HEK293 (cell line): ENCODE measurements around the gene TMIGD2.

Experiments
- CTCF ChIA-PET: fragments of 350-600 bp; formaldehyde crosslinking; extraction: SDS; loops from one replicate; lab custom pipeline; 2021; ENCODE audit warnings: antibody characterized with exemption; lab: Yijun Ruan, JAX
- POLR2A ChIA-PET: fragments of 300-600 bp; formaldehyde crosslinking; extraction: SDS; loops from one replicate; lab custom pipeline; 2020; ENCODE audit warnings: antibody characterized with exemption, inconsistent platforms; lab: Yijun Ruan, JAX
- H3K27ac ChIP-seq: fragments of 200-500 bp; sonication (Bioruptor generic); 2 replicates; pipeline ENCODE4 v1.5.1; 2014; ENCODE audit warnings: low read depth, low read length, control low read depth, inconsistent platforms; ENCODE audit errors: extremely low read depth
- H3K36me3 ChIP-seq, 2 experiments: fragments of 200-500 bp in 1 of 2; sonication (Bioruptor generic) in 1 of 2; 1 replicate in 1 of 2; 2 replicates in 1 of 2; pipeline ENCODE4 v1.5.1; 2014 to 2017; ENCODE audit warnings: inconsistent platforms in 2 of 2, low read length in 2 of 2; ENCODE audit not compliant: control insufficient read depth in 2 of 2, insufficient read depth in 1 of 2
- H3K4me1 ChIP-seq: fragments of 200-500 bp; sonication (Bioruptor generic); 2 replicates; pipeline ENCODE4 v1.5.1; 2014; ENCODE audit warnings: mild to moderate bottlenecking, low read length, inconsistent platforms; ENCODE audit not compliant: control insufficient read depth, insufficient read depth
- H3K4me3 ChIP-seq: 2 replicates; pipeline ENCODE4 v1.5.1; 2011; ENCODE audit warnings: low read depth, mild to moderate bottlenecking, control low read depth, low read length, moderate library complexity
- H3K9me3 ChIP-seq: fragments of 200-500 bp; sonication (Bioruptor generic); 2 replicates; pipeline ENCODE4 v1.5.1; 2014; ENCODE audit warnings: low read depth, low read length, inconsistent platforms; ENCODE audit not compliant: control insufficient read depth, insufficient read depth
- REPIN1 ChIP-seq: fragments of 450-650 bp; formaldehyde crosslinking; IDR thresholded peaks from 2 replicates; pipeline ENCODE4 v1.5.1; 2017; ENCODE audit warnings: missing biosample characterization, missing genetic modification characterization, low read depth
- ZFP37 ChIP-seq: fragments of 450-650 bp; formaldehyde crosslinking; IDR thresholded peaks from 2 replicates; pipeline ENCODE4 v1.5.1; 2016; ENCODE audit warnings: missing biosample characterization, missing genetic modification characterization
- ZNF155 ChIP-seq: fragments of 450-650 bp; formaldehyde crosslinking; IDR thresholded peaks from 2 replicates; pipeline ENCODE4 v1.5.1; 2016; ENCODE audit warnings: missing biosample characterization, missing genetic modification characterization
- ZNF211 ChIP-seq: fragments of 450-650 bp; formaldehyde crosslinking; IDR thresholded peaks from 2 replicates; pipeline ENCODE4 v1.5.1; 2016; ENCODE audit warnings: low read depth, missing biosample characterization, missing genetic modification characterization
- ZNF221 ChIP-seq: fragments of 450-650 bp; formaldehyde crosslinking; IDR thresholded peaks from 2 replicates; pipeline ENCODE4 v1.5.1; 2017; ENCODE audit warnings: missing biosample characterization, missing genetic modification characterization, borderline replicate concordance
- ZNF549 ChIP-seq: fragments of 450-650 bp; IDR thresholded peaks from 2 replicates; pipeline ENCODE4 v1.5.1; 2018; ENCODE audit warnings: missing biosample characterization, missing genetic modification characterization, mild to moderate bottlenecking, inconsistent platforms, moderate library complexity
- ZNF610 ChIP-seq: fragments of 450-650 bp; formaldehyde crosslinking; IDR thresholded peaks from 2 replicates; pipeline ENCODE4 v1.5.1; 2016; ENCODE audit warnings: missing biosample characterization, missing genetic modification characterization, borderline replicate concordance
- ZNF623 ChIP-seq: fragments of 450-650 bp; formaldehyde crosslinking; IDR thresholded peaks from 2 replicates; pipeline ENCODE4 v1.5.1; 2016; ENCODE audit warnings: missing biosample characterization, missing genetic modification characterization
- ZNF624 ChIP-seq: fragments of 450-650 bp; formaldehyde crosslinking; IDR thresholded peaks from 2 replicates; pipeline ENCODE4 v1.5.1; 2017; ENCODE audit warnings: missing biosample characterization, missing genetic modification characterization
- ZNF692 ChIP-seq: fragments of 450-650 bp; formaldehyde crosslinking; IDR thresholded peaks from 2 replicates; pipeline ENCODE4 v1.5.1; 2016; ENCODE audit warnings: missing biosample characterization, missing genetic modification characterization
- ZNF776 ChIP-seq: fragments of 450-650 bp; formaldehyde crosslinking; IDR thresholded peaks from 2 replicates; pipeline ENCODE4 v1.5.0; 2017; ENCODE audit warnings: missing biosample characterization, missing genetic modification characterization, borderline replicate concordance
- ZNF843 ChIP-seq: fragments of 450-650 bp; formaldehyde crosslinking; IDR thresholded peaks from 2 replicates; pipeline ENCODE4 v1.5.1; 2016; ENCODE audit warnings: missing biosample characterization, missing genetic modification characterization
- ZSCAN23 ChIP-seq: fragments of 450-650 bp; formaldehyde crosslinking; IDR thresholded peaks from 2 replicates; pipeline ENCODE4 v1.5.1; 2016; ENCODE audit warnings: missing biosample characterization, missing genetic modification characterization
- TF ChIP-seq, protein P1 (sequence below): fragments of 450-650 bp; formaldehyde crosslinking; IDR thresholded peaks from 2 replicates; pipeline ENCODE4 v1.5.1; 2016; ENCODE audit warnings: missing biosample characterization, missing genetic modification characterization
- TF ChIP-seq, protein P2 (sequence below): fragments of 450-650 bp; formaldehyde crosslinking; IDR thresholded peaks from 2 replicates; pipeline ENCODE4 v1.5.0; 2017; ENCODE audit warnings: missing biosample characterization, missing genetic modification characterization, borderline replicate concordance
- TF ChIP-seq, protein P3 (sequence below): fragments of 450-650 bp; formaldehyde crosslinking; IDR thresholded peaks from 2 replicates; pipeline ENCODE4 v1.5.1; 2016; ENCODE audit warnings: missing biosample characterization, missing genetic modification characterization
- TF ChIP-seq, protein P4 (sequence below): fragments of 450-650 bp; formaldehyde crosslinking; IDR thresholded peaks from 2 replicates; pipeline ENCODE4 v1.5.1; 2016; ENCODE audit warnings: missing biosample characterization, missing genetic modification characterization

The TMIGD2 gene

GRCh38 chr19:4316956-4317355 lies 14.8 kb upstream of the TMIGD2 start (continued):
- TF ChIP-seq, protein P1, sequence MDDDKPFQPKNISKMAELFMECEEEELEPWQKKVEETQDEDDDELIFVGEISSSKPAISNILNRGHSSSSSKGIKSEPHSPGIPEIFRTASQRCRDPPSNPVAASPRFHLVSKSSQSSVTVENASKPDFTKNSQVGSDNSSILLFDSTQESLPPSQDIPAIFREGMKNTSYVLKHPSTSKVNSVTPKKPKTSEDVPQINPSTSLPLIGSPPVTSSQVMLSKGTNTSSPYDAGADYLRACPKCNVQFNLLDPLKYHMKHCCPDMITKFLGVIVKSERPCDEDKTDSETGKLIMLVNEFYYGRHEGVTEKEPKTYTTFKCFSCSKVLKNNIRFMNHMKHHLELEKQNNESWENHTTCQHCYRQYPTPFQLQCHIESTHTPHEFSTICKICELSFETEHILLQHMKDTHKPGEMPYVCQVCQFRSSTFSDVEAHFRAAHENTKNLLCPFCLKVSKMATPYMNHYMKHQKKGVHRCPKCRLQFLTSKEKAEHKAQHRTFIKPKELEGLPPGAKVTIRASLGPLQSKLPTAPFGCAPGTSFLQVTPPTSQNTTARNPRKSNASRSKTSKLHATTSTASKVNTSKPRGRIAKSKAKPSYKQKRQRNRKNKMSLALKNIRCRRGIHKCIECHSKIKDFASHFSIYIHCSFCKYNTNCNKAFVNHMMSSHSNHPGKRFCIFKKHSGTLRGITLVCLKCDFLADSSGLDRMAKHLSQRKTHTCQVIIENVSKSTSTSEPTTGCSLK (tag by site-specific recombination): no peak
- no peak for TF ChIP-seq ZNF623

- CTCF ChIA-PET: interaction anchor here (0.7 to 1.0 kb wide), 2 partner anchors 39 to 88 kb away, joined by 4 to 6 read pairs; no protein-coding TSS in a partner anchor
- Histone ChIP-seq H3K36me3 (peaks cover 6 to 50% of the 10 kb centered on the region in 2 experiments; a peak in 2 of 3 replicates), H3K4me3 (no peak overlapping the region), H3K27ac (no peak overlapping the region), H3K4me1 (no peaks in the 10 kb centered on the region), H3K9me3 (no peaks in the 10 kb centered on the region)
- TF ChIP-seq ZNF692 (tag by site-specific recombination): no peak
- TF ChIP-seq, protein P2, sequence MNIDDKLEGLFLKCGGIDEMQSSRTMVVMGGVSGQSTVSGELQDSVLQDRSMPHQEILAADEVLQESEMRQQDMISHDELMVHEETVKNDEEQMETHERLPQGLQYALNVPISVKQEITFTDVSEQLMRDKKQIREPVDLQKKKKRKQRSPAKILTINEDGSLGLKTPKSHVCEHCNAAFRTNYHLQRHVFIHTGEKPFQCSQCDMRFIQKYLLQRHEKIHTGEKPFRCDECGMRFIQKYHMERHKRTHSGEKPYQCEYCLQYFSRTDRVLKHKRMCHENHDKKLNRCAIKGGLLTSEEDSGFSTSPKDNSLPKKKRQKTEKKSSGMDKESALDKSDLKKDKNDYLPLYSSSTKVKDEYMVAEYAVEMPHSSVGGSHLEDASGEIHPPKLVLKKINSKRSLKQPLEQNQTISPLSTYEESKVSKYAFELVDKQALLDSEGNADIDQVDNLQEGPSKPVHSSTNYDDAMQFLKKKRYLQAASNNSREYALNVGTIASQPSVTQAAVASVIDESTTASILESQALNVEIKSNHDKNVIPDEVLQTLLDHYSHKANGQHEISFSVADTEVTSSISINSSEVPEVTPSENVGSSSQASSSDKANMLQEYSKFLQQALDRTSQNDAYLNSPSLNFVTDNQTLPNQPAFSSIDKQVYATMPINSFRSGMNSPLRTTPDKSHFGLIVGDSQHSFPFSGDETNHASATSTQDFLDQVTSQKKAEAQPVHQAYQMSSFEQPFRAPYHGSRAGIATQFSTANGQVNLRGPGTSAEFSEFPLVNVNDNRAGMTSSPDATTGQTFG (tag by site-specific recombination): no peak
- no peak for TF ChIP-seq ZNF155 (tag by site-specific recombination)
- TF ChIP-seq, protein P3, sequence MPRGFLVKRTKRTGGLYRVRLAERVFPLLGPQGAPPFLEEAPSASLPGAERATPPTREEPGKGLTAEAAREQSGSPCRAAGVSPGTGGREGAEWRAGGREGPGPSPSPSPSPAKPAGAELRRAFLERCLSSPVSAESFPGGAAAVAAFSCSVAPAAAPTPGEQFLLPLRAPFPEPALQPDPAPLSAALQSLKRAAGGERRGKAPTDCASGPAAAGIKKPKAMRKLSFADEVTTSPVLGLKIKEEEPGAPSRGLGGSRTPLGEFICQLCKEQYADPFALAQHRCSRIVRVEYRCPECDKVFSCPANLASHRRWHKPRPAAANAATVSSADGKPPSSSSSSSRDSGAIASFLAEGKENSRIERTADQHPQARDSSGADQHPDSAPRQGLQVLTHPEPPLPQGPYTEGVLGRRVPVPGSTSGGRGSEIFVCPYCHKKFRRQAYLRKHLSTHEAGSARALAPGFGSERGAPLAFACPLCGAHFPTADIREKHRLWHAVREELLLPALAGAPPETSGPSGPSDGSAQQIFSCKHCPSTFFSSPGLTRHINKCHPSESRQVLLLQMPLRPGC (tag by site-specific recombination): no peak
- no peak for TF ChIP-seq ZNF776
- TF ChIP-seq ZNF221 (tag by site-specific recombination): no peak
- no peak for TF ChIP-seq ZNF549 (tag by site-specific recombination)
- TF ChIP-seq ZFP37 (tag by site-specific recombination): no peak
- TF ChIP-seq ZNF843 (tag by site-specific recombination): no peak
- no peak for TF ChIP-seq ZNF624 (tag by site-specific recombination)
- no peak for TF ChIP-seq ZSCAN23 (tag by site-specific recombination)
- no peak for TF ChIP-seq ZNF211 (tag by site-specific recombination)
- TF ChIP-seq REPIN1: no peak
- TF ChIP-seq, protein P4, sequence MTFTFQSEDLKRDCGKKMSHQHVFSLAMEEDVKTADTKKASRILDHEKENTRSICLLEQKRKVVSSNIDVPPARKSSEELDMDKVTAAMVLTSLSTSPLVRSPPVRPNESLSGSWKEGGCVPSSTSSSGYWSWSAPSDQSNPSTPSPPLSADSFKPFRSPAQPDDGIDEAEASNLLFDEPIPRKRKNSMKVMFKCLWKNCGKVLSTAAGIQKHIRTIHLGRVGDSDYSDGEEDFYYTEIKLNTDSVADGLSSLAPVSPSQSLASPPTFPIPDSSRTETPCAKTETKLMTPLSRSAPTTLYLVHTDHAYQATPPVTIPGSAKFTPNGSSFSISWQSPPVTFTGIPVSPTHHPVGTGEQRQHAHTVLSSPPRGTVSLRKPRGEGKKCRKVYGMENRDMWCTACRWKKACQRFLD (tag by site-specific recombination): no peak
- TF ChIP-seq ZNF610: no peak
- POLR2A ChIA-PET: interaction anchor here (0.7 kb wide), 1 partner anchor 8 kb away, joined by 3 read pairs; no protein-coding TSS in a partner anchor
Observed at GRCh38 chr19:4313847-4314490, 11.8 kb upstream of the TMIGD2 start.
